ENCODE data around the gene DYNLRB1.

DYNLRB1 gene

DNA sequence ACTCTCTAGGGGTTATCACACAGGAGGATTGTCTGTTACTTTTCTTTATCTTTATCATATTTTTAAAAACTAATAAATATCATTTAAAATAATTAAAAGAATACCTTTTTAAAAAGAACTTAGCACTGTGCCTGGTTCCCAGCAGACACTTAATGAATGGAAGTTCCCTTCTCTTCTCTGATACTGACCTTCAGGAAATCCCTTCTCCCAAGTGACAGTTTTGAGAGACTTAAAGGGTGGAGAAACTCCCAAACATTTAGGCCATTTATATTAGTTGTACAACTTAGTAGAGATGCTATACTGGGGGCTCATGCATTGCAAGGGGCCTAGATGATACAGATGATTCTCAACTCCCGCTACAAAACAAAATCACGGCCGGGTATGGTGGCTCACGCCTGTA is 60.8 kb downstream of the DYNLRB1 start:
- DNase-seq (ENCODE audit: low read depth in 2 of 3, low spot score in 2 of 3): no peak

DNA sequence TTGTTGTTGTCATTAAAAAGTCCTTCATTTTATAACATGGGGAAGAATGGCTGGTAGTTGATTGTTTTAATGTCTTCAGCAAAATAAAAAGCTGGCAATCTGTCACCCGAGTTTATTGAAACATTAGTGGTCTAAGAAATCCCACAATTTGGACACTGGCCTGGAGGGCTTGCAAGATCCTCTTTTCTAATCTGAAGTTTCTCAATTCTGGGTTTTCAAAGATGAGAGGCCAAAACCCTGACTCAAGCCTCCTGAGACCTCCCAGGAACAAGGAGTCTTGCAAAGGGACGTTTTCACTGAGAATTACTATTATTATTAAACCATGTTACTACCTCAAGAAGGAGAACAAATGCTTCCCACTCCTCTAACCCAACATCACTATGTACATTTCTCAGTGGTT is 61.8 kb downstream of the DYNLRB1 start:
- no peak for DNase-seq (ENCODE audit: low read depth in 2 of 3, low spot score in 2 of 3)

DNA sequence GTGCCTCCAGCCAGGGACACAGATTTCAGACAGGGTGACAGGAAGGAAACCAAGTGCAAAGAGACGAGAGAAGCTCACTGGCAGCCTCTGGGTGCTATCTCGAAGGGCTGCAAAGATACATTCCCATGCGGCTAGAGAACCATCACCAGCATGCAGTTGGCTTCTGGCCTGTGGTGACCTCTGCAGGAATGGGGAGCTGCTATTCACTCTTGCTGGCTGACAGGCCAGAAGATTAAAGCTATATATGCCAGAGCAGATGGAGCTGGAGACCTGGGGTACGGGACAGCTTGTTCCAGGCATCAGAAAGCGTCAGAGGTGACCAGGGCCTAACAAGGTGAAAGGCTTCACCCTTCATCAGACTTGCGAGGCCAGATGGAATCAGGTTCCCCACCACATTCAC is 62.3 kb downstream of the DYNLRB1 start:
- no peak for DNase-seq (ENCODE audit: low read depth in 2 of 3, low spot score in 2 of 3)

DNA sequence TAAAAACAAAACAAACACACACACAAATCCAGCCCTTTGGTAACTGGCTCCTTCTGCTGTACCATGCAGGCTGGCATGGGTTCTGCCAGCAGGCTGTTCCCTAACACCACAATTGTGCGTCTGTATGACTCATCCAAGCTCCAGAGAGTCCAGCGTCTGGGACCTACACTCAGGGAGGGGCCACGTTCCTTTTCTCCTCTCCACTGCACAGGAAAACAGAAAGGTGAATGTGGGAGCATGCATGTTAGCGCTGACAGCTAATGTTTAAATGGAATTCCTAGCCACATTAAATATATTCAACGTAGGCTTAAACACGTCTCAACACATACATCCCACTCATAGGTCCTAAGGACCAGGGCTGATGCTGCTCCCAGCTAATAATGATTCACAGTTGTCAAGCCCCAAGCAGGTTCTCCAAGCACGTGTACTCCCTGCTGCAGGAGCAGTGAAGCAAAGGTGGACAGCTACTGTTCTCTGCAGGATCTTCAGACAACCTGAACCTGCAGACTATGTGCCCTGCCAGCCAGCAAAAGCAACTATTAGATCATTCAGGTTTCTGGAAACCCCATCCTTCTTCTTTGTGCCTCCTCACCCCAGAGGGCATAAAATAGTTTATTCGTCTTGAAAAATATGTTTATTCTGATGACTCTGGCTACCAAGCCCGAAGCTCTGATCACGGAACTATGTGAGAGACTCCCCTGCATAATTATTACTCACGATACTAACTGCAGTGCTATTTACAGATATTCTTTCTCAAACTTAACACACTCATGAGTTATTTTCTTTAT is 63.2 kb downstream of the DYNLRB1 start:
- no peak for DNase-seq (ENCODE audit: low read depth in 2 of 3, low spot score in 2 of 3)

DNA sequence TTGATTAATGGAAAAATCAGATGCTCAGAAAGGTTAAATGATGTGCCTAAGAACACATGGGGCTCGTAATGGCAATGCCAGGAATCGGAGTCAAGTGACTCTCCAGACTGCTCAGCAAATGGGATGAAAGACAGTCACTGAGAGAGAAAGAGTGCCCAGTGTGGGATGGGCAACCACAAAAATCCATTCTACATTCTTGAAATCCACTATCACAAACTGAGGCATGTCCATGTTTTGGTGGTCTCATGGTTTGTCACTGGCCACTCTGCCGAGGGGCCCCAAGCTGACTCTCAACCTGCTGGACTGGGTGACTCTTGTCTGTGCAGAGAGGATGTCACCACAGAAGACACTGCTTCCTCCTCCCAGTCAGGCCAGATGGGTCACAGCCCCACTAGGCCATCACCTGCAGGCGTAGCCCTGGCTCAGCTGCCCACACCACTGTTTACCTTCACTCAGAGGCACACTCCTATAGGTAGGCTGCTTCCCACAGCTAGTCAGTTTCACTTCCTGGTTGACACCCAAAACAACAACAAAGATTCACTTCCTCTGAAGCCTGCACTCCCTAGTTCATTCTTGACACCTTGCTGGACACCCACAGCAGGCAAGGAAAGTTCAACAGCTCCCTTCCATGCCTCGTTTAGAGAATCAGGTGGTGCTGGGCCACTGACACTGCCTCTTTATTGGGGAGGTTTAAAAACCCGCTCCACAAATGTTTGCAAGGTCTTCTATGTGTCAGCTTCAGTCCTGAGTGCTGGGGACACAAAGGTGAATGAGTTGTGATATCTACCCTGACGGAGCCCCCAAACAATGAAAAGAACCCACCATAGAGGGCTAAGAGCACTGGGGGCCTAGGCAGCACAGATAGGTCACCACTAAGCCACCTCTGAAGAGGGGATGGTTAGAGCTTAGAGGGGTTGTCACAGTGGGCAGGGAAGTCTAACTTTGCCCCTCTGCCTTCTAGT is 64.0 kb downstream of the DYNLRB1 start:
- DNase-seq (ENCODE audit: low read depth in 2 of 3, low spot score in 2 of 3): no peak

DNA sequence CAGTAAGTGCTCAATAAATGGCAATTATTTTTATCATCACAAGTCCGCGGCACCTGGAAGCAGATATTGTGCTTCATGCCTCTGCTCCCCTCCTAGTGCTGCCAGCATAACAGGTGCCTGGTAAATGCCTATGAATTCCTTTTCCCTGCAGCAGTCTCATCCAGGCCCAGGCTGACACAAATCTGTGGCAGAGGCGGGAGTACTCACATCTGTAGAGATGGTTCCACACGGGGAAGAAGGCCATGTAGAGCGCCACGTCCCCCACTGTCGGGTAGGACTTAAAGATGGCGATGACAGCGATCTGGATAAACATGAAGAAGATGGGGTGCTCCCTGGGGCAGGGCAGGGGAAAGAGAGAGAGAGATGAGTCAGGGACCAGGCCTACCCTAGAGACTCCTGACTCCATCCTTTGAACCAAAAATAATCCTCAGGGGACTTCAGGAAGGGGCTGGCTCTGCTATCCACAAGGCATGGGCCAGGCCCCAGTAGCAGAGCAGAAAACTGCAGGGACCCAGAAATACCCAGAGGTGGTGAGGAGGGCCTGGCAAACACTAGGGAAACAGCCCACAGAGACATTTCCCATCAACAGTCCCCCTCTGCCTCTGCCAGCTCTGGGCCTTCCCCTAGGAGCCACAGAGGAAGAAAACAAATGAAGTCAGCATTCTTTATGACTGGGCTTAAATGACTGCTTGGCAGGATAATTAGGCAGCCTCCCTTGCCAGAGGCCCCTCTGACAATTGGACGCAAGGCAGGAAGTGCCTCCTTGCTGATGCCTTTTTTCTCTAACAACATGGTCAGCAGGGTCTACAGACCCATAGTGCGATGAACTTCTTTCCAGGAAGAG is 65.3 kb downstream of the DYNLRB1 start:
- no peak for DNase-seq (ENCODE audit: low read depth in 2 of 3, low spot score in 2 of 3)

DNA sequence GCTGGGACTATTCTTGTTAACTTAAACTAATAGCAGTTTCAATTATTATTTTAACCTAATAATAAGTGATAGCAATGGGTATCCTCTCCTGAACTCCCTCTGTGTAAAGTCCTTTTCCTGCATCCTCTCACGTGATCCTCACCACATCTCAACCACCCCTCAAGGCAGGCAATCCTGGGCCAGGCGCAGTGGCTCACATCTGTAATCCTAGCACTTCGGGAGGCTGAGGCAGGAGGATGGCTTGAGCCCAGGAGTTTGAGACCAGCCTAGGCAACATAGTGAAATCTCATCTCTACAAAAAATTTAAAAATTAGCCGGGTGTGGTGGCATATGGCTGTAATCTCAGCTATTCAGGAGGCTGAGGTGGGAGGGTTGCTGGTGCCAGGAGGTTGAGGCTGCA is 66.0 kb downstream of the DYNLRB1 start:
- DNase-seq (ENCODE audit: low read depth in 2 of 3, low spot score in 2 of 3): no peak

DNA sequence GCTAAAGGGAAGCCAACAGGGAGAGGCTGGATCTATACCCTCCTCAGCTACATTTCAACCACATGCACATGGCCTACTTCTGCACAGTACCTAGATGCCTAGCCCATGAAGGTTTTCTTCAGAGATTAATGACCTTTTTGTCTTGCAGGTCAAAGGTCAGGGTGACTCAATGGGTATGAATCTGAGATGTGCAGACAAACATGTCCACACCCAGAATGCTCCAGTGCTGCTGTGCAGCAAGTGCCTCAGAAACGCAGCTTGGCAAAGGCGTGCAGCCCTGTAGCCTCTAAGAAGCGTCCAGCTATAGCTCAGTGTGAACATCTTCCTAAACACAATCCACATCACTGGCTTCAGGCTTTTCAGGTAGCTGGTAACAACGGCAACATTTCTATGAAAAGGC is 66.7 kb downstream of the DYNLRB1 start:
- no peak for DNase-seq (ENCODE audit: low read depth in 2 of 3, low spot score in 2 of 3)

DNA sequence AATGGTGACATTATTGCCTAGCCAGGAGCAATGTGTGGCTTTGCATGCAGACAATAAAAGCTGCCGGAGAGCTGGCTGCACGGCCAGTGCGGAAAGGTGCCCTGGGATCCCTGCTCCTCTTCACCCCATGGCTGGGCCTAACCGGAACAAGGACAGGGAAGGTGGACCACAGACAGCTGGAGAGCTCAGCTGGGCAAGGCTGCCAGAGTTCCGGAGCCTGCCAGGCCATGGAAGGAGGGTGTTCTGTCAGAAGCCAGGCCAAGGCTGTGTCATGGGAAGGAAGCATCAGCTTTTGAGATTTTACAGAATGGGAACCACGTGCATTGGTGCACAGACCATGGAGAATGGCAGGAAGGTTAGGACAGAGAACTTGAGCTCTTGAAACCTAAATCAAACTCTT is 67.3 kb downstream of the DYNLRB1 start:
- no peak for DNase-seq (ENCODE audit: low read depth in 2 of 3, low spot score in 2 of 3)

DNA sequence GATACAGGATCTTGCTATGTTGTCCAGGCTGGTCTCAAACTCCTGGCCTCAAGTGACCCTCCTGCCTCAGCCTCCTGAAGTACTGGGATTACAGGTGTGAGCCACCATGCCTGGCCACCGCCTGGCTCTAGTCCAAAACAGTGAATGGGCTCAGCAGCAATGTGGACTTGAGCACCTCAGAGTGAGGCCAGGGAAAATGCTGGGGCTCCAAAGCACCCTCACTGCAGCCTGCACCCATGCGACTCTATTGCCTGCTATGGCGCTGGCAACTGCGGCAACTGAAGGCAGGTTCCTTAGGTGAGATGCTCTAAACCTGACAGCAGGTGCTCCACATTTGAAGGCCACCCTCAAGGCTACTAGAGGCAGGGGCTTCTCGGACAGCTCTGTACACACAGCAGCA is 68.8 kb downstream of the DYNLRB1 start:
- DNase-seq (ENCODE audit: low read depth in 2 of 3, low spot score in 2 of 3): no peak

DNA sequence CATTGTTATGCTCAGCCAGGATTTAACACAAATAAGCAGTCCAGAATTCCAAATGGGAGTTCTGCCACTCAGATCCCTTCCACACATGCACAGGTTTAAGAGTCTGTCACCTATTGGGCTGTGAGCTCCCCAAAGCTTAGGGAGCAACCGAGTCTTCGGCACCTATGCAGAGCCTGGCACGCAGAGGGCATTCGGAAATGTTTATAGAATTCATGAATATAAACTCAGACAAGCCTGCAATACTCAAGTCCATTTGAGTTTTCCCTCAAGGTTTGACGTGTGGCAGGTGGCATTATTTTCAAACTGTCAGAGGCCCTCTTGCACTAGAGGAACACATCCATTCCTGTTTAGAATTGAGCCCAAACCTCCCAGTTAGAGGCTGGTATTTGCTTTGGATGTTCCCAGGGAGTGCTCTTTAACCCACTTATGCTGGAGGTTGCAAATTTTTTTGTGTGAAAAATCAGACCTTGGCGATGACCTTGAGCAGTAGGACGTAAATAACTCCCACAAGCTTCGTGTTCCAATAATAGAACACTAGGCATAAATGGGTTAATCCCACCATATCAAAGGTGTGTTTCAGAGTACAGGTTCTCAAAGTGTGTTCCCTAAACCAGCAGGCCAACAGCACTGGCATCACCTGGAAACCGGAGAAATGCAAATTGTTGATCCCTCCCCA is 70.4 kb downstream of the DYNLRB1 start:
- no peak for DNase-seq (ENCODE audit: low read depth in 2 of 3, low spot score in 2 of 3)
